ENCODE measurements around the gene AMOTL2.

AMOTL2 gene

DNA sequence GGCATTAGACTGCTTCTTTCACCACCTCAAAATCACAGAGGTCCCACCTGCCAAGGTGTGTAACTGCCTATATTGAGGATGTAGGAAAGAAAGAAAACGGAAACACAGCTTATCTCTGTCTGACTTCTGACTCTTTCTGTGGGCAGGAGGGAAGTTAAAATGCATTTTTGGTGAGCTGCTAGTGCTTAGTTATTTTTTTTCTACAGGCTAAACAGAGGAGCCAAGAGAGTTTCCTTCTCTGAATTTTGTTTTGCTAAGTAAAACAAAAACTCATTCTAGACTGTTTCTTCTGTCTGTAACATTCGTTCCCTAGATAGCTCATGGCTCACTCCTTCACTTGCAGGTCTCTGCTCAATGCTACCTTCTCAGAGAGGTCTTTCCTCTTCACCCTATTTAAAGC is 18.8 kb upstream of the AMOTL2 start:
- Histone ChIP-seq H3K4me1 (ENCODE audit: control insufficient read depth, insufficient read depth, low read length) (no peaks in the 10 kb centered on the region), H3K4me3 (ENCODE audit: low read length) (no peak overlapping the region), H3K27me3 (ENCODE audit: control insufficient read depth, insufficient read depth, low read length) (peaks cover 9% of the 10 kb centered on the region), H3K4me2 (ENCODE audit: low read length) (no peak overlapping the region), H3K9ac (ENCODE audit: low read depth, low read length) (no peak overlapping the region), H3K9me3 (replicated peaks; ENCODE audit: low read length) (peaks cover 3% of the 10 kb centered on the region), H3K36me3 (ENCODE audit: insufficient read depth, low read length) (no peaks in the 10 kb centered on the region)

DNA sequence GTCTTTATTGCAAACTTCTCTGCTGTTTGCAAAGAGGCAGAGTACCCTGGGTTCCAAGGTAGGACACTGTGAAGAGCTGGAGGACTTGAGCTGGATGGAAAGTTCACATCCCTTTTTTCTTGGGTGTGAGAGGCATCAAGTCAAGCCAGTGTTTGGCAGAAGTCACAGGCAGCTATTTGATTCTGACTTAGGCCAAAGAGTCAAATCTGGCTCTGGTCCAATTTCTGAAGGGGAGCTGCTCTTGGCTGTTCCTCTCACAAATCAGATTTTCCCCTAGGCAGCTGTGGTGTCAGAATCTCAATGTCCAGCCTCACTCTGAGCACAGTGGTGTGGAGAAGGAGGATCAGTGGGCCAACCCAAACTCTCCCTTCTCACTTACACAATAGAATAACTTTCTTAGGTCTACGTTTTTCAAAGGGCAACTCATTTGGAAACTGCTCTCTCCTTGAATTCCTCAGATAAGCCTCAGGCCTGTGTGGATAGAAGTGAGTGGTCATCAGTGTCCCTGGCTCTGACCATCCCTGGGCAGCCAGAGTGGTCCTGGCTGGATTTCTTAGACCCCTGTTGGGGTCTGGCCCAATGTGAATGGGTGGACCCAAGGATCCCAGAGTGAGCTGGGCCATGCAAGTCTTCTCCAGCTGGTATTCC is 18.2 kb upstream of the AMOTL2 start:
- H3K9me3 ChIP-seq (replicated peaks; ENCODE audit: low read length), result peaks cover 3% of the 10 kb centered on the region
- no peak overlapping the region for H3K4me3 ChIP-seq (ENCODE audit: low read length)
- H3K9ac ChIP-seq (ENCODE audit: low read depth, low read length), result no peak overlapping the region
- H3K4me2 ChIP-seq (ENCODE audit: low read length), result no peak overlapping the region
- H3K4me1 ChIP-seq (ENCODE audit: control insufficient read depth, insufficient read depth, low read length), result no peaks in the 10 kb centered on the region
- H3K36me3 ChIP-seq (ENCODE audit: insufficient read depth, low read length), result no peaks in the 10 kb centered on the region
- peaks cover 9% of the 10 kb centered on the region for H3K27me3 ChIP-seq (ENCODE audit: control insufficient read depth, insufficient read depth, low read length)

DNA sequence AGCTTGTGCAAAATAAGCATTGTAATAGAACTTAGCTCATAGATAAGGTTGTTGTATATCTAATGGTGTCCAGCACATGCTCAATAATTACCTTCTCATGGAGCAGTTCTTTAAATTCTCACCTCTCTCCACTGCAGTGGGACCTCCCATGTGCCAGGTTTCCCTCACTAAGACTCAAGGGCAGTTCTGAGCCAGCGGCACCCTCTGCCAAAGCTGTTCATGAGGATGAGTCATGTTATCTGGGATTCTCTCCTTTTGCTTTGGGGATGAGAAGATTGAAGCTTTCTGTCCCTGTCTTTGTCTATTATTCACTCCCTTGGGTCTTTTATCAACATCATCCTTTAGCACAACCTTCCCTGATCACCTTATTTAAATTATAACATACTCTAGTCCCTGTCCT is 15.6 kb upstream of the AMOTL2 start:
- peaks cover 3% of the 10 kb centered on the region for H3K9me3 ChIP-seq (replicated peaks; ENCODE audit: low read length)
- H3K4me1 ChIP-seq (ENCODE audit: control insufficient read depth, insufficient read depth, low read length), result no peaks in the 10 kb centered on the region
- H3K4me2 ChIP-seq (ENCODE audit: low read length), result no peak overlapping the region
- H3K27me3 ChIP-seq (ENCODE audit: control insufficient read depth, insufficient read depth, low read length), result no peaks in the 10 kb centered on the region
- no peaks in the 10 kb centered on the region for H3K36me3 ChIP-seq (ENCODE audit: insufficient read depth, low read length)
- no peak overlapping the region for H3K9ac ChIP-seq (ENCODE audit: low read depth, low read length)
- no peak overlapping the region for H3K4me3 ChIP-seq (ENCODE audit: low read length)

DNA sequence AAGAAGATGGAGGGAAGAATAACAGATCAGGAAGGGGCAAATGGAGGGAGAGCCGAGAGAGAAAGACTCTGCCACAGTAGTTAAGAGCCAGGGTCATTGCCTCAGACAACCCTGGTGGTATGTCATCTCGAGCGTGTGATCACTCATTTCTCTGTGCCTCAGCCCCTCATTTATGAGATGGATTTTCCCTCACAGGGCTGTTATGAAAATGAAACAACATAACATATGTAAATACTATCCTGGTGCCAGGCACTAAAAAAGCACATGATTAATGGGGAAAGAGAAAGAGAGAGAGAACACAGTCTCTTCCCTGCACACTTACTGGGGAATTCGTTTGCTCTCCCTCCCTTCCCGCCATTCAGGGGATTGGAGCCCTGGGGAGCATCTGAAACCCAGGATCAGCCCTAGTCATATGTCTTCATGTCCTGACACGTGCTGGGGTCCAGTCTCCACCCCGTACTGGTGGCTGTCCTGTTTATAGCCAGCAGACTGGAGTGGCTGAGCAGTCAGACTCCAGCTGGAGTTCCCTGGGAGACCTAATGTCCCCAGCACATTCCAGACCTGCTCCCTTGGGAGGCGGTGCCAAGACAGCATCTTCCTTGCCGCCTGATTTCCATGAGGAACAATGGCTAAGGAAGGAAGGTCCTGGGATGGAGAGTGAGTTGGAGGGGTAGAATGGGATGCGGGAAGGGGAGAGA is 14.7 kb upstream of the AMOTL2 start:
- Histone ChIP-seq H3K9me3 (replicated peaks; ENCODE audit: low read length) (peaks cover 3% of the 10 kb centered on the region), H3K4me3 (ENCODE audit: low read length) (no peak overlapping the region), H3K36me3 (ENCODE audit: insufficient read depth, low read length) (no peaks in the 10 kb centered on the region), H3K9ac (ENCODE audit: low read depth, low read length) (no peak overlapping the region), H3K27me3 (ENCODE audit: control insufficient read depth, insufficient read depth, low read length) (no peaks in the 10 kb centered on the region), H3K4me2 (ENCODE audit: low read length) (no peak overlapping the region), H3K4me1 (ENCODE audit: control insufficient read depth, insufficient read depth, low read length) (no peaks in the 10 kb centered on the region)

DNA sequence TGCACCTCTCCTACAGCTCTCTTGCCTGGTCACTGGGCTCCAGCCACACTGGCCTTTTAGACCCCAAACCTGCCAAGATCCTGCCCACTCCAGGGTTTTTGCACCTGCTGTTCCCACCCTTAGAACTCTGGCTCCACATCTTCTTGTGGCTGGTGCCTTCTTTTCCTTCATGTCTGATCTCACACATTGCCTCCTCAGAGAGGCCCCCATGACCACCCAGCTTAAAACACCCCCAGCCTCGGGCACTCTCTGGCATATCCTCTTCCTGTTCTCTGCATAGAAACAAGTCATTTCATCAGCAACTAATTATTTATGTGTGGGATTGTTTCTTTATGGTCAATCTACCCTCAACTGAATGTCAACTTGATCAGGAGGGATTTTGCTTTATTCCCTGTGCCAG is 14.0 kb upstream of the AMOTL2 start:
- Histone ChIP-seq H3K9me3 (replicated peaks; ENCODE audit: low read length) (peaks cover 3% of the 10 kb centered on the region), H3K4me3 (ENCODE audit: low read length) (no peak overlapping the region), H3K27me3 (ENCODE audit: control insufficient read depth, insufficient read depth, low read length) (no peaks in the 10 kb centered on the region), H3K4me1 (ENCODE audit: control insufficient read depth, insufficient read depth, low read length) (no peaks in the 10 kb centered on the region), H3K36me3 (ENCODE audit: insufficient read depth, low read length) (no peaks in the 10 kb centered on the region), H3K9ac (ENCODE audit: low read depth, low read length) (no peak overlapping the region), H3K4me2 (ENCODE audit: low read length) (no peak overlapping the region)

DNA sequence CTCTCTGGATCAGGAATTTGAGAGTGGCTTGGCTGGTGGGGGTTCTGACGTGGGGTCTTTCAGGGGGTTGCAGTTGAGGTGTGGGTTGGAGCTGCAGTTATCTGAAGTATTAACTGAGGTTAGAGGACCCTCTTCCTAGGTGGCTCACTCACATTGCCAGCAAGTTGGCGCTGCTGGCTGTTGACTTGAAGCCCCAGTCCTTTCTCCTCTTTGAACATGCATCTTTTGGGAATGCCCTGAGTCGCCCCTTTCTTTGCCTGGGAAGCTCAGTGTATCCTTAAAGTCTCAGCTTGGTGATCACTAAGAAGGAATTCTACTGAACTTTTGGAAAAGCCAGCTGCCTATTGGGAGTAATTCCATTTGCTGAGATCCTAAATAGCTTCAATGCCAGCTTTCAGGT is 13.0 kb upstream of the AMOTL2 start:
- no peak overlapping the region for H3K9ac ChIP-seq (ENCODE audit: low read depth, low read length)
- H3K9me3 ChIP-seq (replicated peaks; ENCODE audit: low read length), result peaks cover 3% of the 10 kb centered on the region
- no peak overlapping the region for H3K4me2 ChIP-seq (ENCODE audit: low read length)
- no peaks in the 10 kb centered on the region for H3K27me3 ChIP-seq (ENCODE audit: control insufficient read depth, insufficient read depth, low read length)
- no peaks in the 10 kb centered on the region for H3K4me1 ChIP-seq (ENCODE audit: control insufficient read depth, insufficient read depth, low read length)
- H3K4me3 ChIP-seq (ENCODE audit: low read length), result no peak overlapping the region
- H3K36me3 ChIP-seq (ENCODE audit: insufficient read depth, low read length), result no peaks in the 10 kb centered on the region

DNA sequence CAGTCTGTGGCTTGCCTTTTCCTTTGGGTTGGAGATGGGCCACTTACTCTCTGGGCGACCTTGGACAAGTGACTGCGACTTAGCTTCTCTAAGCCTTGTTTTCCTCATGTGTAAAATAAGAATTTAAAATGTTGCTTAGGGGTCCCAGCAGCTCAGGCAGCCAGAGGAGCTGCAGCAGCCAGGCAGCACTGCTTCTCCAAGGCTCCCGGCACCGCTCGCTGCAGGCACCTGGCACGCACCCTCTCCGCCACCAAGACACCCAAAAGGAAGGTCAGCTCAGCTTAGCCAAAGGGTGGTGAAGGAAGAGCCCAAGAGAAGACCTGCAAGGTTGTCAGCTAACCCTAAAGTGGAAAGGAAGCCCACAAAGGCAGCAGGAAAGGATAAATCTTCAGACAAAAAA is 10.7 kb upstream of the AMOTL2 start:
- H3K9me3 ChIP-seq (replicated peaks; ENCODE audit: low read length), result peaks cover 3% of the 10 kb centered on the region
- H3K4me3 ChIP-seq (ENCODE audit: low read length), result no peak overlapping the region
- H3K9ac ChIP-seq (ENCODE audit: low read depth, low read length), result no peak overlapping the region
- no peak overlapping the region for H3K4me2 ChIP-seq (ENCODE audit: low read length)
- H3K4me1 ChIP-seq (ENCODE audit: control insufficient read depth, insufficient read depth, low read length), result no peaks in the 10 kb centered on the region
- H3K27me3 ChIP-seq (ENCODE audit: control insufficient read depth, insufficient read depth, low read length), result peaks cover 2% of the 10 kb centered on the region
- H3K36me3 ChIP-seq (ENCODE audit: insufficient read depth, low read length), result no peaks in the 10 kb centered on the region

DNA sequence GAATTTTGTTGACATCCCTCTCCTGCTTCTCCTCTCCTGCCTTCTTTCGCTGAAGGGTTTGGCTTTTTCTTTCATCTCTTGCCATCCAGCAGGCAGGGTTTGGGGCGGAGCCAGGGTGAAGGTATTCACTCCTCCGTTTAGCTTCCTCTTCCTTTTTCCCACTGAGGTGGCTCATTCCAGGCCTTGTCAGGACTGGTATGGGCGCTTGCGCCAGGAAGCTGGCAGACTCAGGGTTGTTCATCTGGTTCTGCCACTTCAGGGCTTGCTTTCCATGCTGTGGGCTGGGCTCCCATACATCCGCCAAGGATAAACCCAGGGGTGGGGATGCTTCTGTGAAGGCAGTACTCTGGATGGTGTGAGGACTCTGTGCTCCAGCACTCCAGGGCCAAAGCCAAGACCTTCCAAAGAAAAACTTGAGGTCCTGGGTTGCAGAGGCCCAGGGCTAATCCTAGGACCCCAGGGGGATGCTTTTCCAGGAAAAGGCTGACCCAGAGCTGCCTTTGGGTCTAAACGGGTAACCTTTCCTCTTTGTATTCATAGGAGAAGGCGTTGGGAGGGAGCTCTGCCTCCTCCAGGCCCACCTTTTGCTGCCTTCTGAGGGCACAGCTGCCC is 7.7 kb upstream of the AMOTL2 start:
- Histone ChIP-seq H3K4me1 (ENCODE audit: control insufficient read depth, insufficient read depth, low read length) (no peaks in the 10 kb centered on the region), H3K4me2 (ENCODE audit: low read length) (no peak overlapping the region), H3K9ac (ENCODE audit: low read depth, low read length) (no peak overlapping the region), H3K4me3 (ENCODE audit: low read length) (no peak overlapping the region), H3K36me3 (ENCODE audit: insufficient read depth, low read length) (no peaks in the 10 kb centered on the region), H3K27me3 (ENCODE audit: control insufficient read depth, insufficient read depth, low read length) (peaks cover 2% of the 10 kb centered on the region), H3K9me3 (replicated peaks; ENCODE audit: low read length) (no peaks in the 10 kb centered on the region)

DNA sequence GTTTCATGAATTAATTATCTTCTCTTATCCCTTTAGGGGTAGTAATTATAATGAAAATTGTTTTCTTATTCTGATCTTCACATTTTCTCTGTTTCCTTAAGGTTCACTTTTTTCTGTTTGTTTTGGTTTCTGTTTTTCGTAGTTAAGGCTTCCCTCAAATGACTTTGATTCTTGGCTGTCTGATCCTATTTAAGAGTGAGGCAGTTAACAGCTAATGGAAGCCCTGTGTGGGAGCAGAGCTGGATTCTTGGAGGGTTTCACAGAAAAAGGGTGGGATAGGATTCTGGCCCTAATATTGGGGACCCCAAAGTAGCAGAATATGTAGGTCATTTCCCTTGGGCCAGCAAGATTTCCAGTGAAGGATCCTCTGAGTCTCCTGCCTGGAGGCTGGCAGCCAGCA is 6.8 kb upstream of the AMOTL2 start:
- Histone ChIP-seq H3K9me3 (replicated peaks; ENCODE audit: low read length) (no peaks in the 10 kb centered on the region), H3K36me3 (ENCODE audit: insufficient read depth, low read length) (no peaks in the 10 kb centered on the region), H3K4me2 (ENCODE audit: low read length) (no peak overlapping the region), H3K4me1 (ENCODE audit: control insufficient read depth, insufficient read depth, low read length) (no peaks in the 10 kb centered on the region), H3K9ac (ENCODE audit: low read depth, low read length) (no peak overlapping the region), H3K4me3 (ENCODE audit: low read length) (no peak overlapping the region), H3K27me3 (ENCODE audit: control insufficient read depth, insufficient read depth, low read length) (peaks cover 2% of the 10 kb centered on the region)

DNA sequence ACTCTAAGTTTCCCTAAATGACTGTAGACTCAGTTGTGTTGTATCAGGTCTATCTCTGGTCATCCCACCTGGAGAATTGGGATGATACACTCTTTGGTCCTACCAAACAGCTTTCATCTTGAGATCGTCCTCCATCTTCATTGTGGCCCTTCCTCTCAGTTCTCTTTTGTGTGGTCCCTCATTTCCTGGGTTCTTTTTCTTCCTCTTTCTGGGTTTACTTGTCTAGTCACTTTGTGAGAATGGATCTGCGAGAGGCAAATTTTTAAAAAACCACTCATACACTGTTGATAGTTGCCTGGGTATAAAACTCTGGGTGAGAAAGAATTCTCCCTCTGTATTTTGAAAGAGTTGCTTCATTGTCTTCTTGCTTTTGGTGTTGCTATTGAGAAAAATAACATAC is 6.0 kb upstream of the AMOTL2 start:
- Histone ChIP-seq H3K4me3 (ENCODE audit: low read length) (no peak overlapping the region), H3K36me3 (ENCODE audit: insufficient read depth, low read length) (no peaks in the 10 kb centered on the region), H3K9me3 (replicated peaks; ENCODE audit: low read length) (no peaks in the 10 kb centered on the region), H3K27me3 (ENCODE audit: control insufficient read depth, insufficient read depth, low read length) (peaks cover 2% of the 10 kb centered on the region), H3K4me1 (ENCODE audit: control insufficient read depth, insufficient read depth, low read length) (peaks cover 1% of the 10 kb centered on the region), H3K9ac (ENCODE audit: low read depth, low read length) (no peak overlapping the region), H3K4me2 (ENCODE audit: low read length) (no peak overlapping the region)

DNA sequence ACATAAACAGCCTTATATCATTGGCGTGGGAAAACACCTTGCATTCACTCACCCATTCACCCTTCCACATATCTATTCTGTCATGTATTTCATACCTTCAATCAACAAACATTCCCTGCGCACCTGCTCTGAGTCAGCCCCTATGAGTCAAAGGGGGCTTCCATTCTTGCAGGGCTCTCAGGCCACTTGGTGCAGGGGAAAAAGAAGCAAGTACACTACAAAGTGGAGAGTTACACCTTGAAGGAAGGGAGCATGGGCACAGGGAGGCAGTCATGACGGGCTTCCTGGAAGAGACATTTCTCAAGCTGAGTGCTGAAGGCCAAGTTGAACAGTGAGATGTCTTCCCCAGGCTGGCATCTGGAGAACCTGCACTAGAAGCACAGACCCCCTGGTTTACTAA is 4.6 kb upstream of the AMOTL2 start:
- Histone ChIP-seq H3K9ac (ENCODE audit: low read depth, low read length) (no peak overlapping the region), H3K4me3 (ENCODE audit: low read length) (no peak overlapping the region), H3K4me2 (ENCODE audit: low read length) (no peak overlapping the region), H3K27me3 (ENCODE audit: control insufficient read depth, insufficient read depth, low read length) (peaks cover 2% of the 10 kb centered on the region), H3K9me3 (replicated peaks; ENCODE audit: low read length) (no peaks in the 10 kb centered on the region), H3K4me1 (ENCODE audit: control insufficient read depth, insufficient read depth, low read length) (peaks cover 9% of the 10 kb centered on the region), H3K36me3 (ENCODE audit: insufficient read depth, low read length) (peaks cover 2% of the 10 kb centered on the region)

DNA sequence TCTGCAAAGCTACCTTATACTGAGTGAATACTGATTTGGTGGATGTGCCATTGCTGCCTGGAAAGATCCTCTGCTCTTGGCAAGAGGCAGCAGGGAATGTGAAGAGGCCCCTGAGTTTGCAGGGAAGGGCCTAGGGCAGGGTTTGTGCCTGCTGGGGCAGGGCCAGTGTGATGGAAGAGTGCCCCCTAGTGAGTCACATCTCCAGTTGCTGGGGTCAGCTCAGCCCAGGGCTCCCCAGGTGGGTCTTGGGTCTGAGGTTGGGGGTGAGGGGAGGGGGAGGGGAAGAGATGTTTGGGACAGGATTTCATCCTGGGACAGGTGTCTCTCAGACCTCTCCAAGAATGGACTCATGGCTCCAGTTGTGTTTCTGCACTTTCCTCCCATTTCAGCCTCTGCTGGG is 4.1 kb upstream of the AMOTL2 start:
- Histone ChIP-seq H3K9ac (ENCODE audit: low read depth, low read length) (no peak overlapping the region), H3K36me3 (ENCODE audit: insufficient read depth, low read length) (peaks cover 6% of the 10 kb centered on the region), H3K9me3 (replicated peaks; ENCODE audit: low read length) (no peaks in the 10 kb centered on the region), H3K4me3 (ENCODE audit: low read length) (no peak overlapping the region), H3K4me1 (ENCODE audit: control insufficient read depth, insufficient read depth, low read length) (peaks cover 9% of the 10 kb centered on the region), H3K27me3 (ENCODE audit: control insufficient read depth, insufficient read depth, low read length) (peaks cover 2% of the 10 kb centered on the region), H3K4me2 (ENCODE audit: low read length) (no peak overlapping the region)

Measured in skeletal muscle satellite cell (primary cell).